Smooth muscle cell (in vitro differentiated cells): Measurements from ENCODE around the gene INO80D. TPM values are rescaled to one million over a fixed set of nuclear protein-coding genes. Genes with fewer than 3 reads are reported as not detected.
"Not testable (repeated sequence)": the region's sequence is repeated elsewhere in the genome, so short reads cannot be mapped to it uniquely, and the experiment has no call there.

Experiments
- DNase-seq: peaks from one replicate; lab custom pipeline; 2025; ENCODE audit not compliant: unreplicated experiment; lab: John Stamatoyannopoulos, UW
- H2AFZ ChIP-seq: fragments of 200-600 bp; sonication (generic); 2 replicates; pipeline ENCODE4 v1.6.0; 2016; ENCODE audit warnings: antibody characterized with exemption, low read depth, mild to moderate bottlenecking
- H3F3A ChIP-seq: fragments of 200-600 bp; sonication (generic); 2 replicates; pipeline ENCODE4 v1.6.0; 2017; ENCODE audit warnings: antibody characterized with exemption, low read depth
- H3K27ac ChIP-seq: fragments of 200-600 bp; sonication (generic); 2 replicates; pipeline ENCODE4 v1.5.1; 2016; ENCODE audit warnings: low read depth, mild to moderate bottlenecking
- H3K27me3 ChIP-seq: fragments of 200-600 bp; sonication (generic); 2 replicates; pipeline ENCODE4 v1.6.1; 2016; ENCODE audit warnings: low read depth, mild to moderate bottlenecking
- H3K36me3 ChIP-seq: fragments of 200-600 bp; sonication (generic); 2 replicates; pipeline ENCODE4 v1.5.1; 2016; ENCODE audit warnings: low read depth
- H3K4me1 ChIP-seq: fragments of 200-600 bp; sonication (generic); 2 replicates; pipeline ENCODE4 v1.5.1; 2016; ENCODE audit warnings: low read depth
- H3K4me2 ChIP-seq: fragments of 200-600 bp; sonication (generic); 2 replicates; pipeline ENCODE4 v1.6.0; 2016; ENCODE audit warnings: mild to moderate bottlenecking
- H3K4me3 ChIP-seq: fragments of 200-600 bp; sonication (generic); 2 replicates; pipeline ENCODE4 v1.5.1; 2016; ENCODE audit warnings: mild to moderate bottlenecking
- H3K79me2 ChIP-seq: fragments of 200-600 bp; sonication (generic); 2 replicates; pipeline ENCODE4 v1.6.0; 2016; ENCODE audit warnings: low read depth, mild to moderate bottlenecking
- H3K9ac ChIP-seq: fragments of 200-600 bp; sonication (generic); 2 replicates; pipeline ENCODE4 v1.6.0; 2016; ENCODE audit warnings: low read depth
- H3K9me3 ChIP-seq: fragments of 200-600 bp; sonication (generic); replicated peaks from 2 replicates; pipeline ENCODE4 v1.5.1; 2016; ENCODE audit warnings: low read depth
- H4K20me1 ChIP-seq: fragments of 200-600 bp; sonication (generic); 2 replicates; pipeline ENCODE4 v1.6.0; 2016; ENCODE audit warnings: low read depth
- WGBS: methylation state at CpG from one replicate; pipeline ENCODE4 v1.1.7; 2016; ENCODE audit warnings: low lambda C conversion rate; 5-methylcytosine and 5-hydroxymethylcytosine counted together
- polyA plus RNA-seq: library from polyadenylated mRNA; unstranded; fragments of >200 nt; fragmentation: Nextera tagmentation; extraction: Ambion mirVana; gene quantifications from 2 replicates; pipeline ENCODE4 v1.2.1, GENCODE V29; 2016
- total RNA-seq: library from RNA; depleted of rRNA; stranded (reverse); fragments of >200 nt; gene quantifications from 2 replicates; pipeline ENCODE4 v1.2.3, GENCODE V29; 2014
- TF ChIP-seq, protein P1 (sequence below): fragments of 200-600 bp; sonication (generic); IDR thresholded peaks from 2 replicates; pipeline ENCODE4 v1.5.1; 2017; ENCODE audit warnings: borderline replicate concordance, mild to moderate bottlenecking, antibody characterized with exemption; ENCODE audit not compliant: insufficient read depth, poor library complexity, severe bottlenecking

INO80D gene
- total and polyA plus RNA-seq, 2 experiments from 2014 or later, result 1.4 to 9.1 TPM

- Histone ChIP-seq H3F3A (no peaks in the 10 kb centered on the region), H3K4me2 (no peak overlapping the region), H2AFZ (no peak overlapping the region), H3K27me3 (no peaks in the 10 kb centered on the region), H3K9ac (no peak overlapping the region), H3K4me3 (no peak overlapping the region), H3K4me1 (no peaks in the 10 kb centered on the region), H4K20me1 (no peaks in the 10 kb centered on the region), H3K27ac (no peak overlapping the region), H3K79me2 (no peaks in the 10 kb centered on the region), H3K36me3 (no peaks in the 10 kb centered on the region), H3K9me3 (no peaks in the 10 kb centered on the region)
- DNase-seq, result no peak
- TF ChIP-seq, protein P1, sequence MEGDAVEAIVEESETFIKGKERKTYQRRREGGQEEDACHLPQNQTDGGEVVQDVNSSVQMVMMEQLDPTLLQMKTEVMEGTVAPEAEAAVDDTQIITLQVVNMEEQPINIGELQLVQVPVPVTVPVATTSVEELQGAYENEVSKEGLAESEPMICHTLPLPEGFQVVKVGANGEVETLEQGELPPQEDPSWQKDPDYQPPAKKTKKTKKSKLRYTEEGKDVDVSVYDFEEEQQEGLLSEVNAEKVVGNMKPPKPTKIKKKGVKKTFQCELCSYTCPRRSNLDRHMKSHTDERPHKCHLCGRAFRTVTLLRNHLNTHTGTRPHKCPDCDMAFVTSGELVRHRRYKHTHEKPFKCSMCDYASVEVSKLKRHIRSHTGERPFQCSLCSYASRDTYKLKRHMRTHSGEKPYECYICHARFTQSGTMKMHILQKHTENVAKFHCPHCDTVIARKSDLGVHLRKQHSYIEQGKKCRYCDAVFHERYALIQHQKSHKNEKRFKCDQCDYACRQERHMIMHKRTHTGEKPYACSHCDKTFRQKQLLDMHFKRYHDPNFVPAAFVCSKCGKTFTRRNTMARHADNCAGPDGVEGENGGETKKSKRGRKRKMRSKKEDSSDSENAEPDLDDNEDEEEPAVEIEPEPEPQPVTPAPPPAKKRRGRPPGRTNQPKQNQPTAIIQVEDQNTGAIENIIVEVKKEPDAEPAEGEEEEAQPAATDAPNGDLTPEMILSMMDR, result no peak
- WGBS, result 84% methylated on average over 6 of the region's 6 CpGs
Observed at GRCh38 chr2:205988274-205988673, 97.7 kb downstream of the INO80D start.

DNA sequence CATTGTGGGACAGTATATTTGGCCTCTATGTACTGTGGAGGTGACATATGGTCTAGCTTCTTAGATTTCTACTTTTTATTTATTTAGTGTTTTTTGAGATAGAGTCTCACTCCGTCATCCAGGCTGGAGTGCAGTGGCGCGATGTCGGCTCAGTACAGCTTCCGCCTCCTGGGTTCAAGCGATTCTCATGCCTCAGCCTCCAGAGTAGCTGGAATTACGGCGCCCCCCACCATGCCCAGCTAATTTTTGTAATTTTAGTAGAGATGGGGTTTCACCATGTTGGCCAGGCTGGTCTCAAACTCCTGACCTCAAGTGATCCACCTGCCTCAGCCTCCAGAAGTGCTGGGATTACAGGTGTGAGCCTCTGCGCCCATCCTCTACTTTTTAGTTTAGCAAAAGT, 99.6 kb downstream of the INO80D start:
- H3K4me1 ChIP-seq, H4K20me1 ChIP-seq, H3K27ac ChIP-seq, H3K36me3 ChIP-seq, H3K4me3 ChIP-seq, H3K9me3 ChIP-seq, H2AFZ ChIP-seq, DNase-seq, H3K4me2 ChIP-seq, H3K79me2 ChIP-seq, H3K27me3 ChIP-seq, H3F3A ChIP-seq, H3K9ac ChIP-seq: not testable (repeated sequence)
- 98% methylated on average over 9 of the region's 9 CpGs for WGBS

DNA sequence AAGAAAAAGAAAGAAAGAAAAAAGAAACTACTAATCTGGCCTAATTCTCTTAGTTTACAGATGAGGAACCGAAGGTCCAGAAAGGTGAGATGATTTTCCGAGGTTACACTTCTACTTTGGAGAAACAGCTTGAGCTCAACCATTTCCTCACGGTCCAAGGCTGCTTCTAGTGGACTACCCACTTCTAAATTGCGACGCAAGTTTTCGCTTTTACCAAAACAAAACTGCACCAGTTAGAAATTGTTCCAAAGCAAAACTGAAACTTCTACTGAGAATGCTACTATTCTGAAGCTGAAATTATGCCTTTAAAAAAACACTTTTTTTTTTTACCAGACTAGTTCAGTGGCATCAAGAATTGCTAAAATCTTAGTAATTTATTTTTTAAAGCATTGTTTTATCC, 101.6 kb downstream of the INO80D start:
- H3K79me2 ChIP-seq, result no peaks in the 10 kb centered on the region
- no peak overlapping the region for H3K9ac ChIP-seq
- H3K4me1 ChIP-seq, result no peaks in the 10 kb centered on the region
- H4K20me1 ChIP-seq, result no peaks in the 10 kb centered on the region
- no peak overlapping the region for H2AFZ ChIP-seq
- no peak overlapping the region for H3K4me3 ChIP-seq
- H3K9me3 ChIP-seq, result no peaks in the 10 kb centered on the region
- no peak for DNase-seq
- TF ChIP-seq, protein P1, result no peak
- H3K27ac ChIP-seq, result no peak overlapping the region
- H3K36me3 ChIP-seq, result no peaks in the 10 kb centered on the region
- no peaks in the 10 kb centered on the region for H3F3A ChIP-seq
- WGBS, result 97% methylated on average over 6 of the region's 6 CpGs
- no peaks in the 10 kb centered on the region for H3K27me3 ChIP-seq
- H3K4me2 ChIP-seq, result no peak overlapping the region

GRCh38 chr2:205982776-205983327, 103.1 kb downstream of the INO80D start:
- H3K9me3 ChIP-seq, result no peaks in the 10 kb centered on the region
- no peak overlapping the region for H3K9ac ChIP-seq
- no peaks in the 10 kb centered on the region for H3K4me1 ChIP-seq
- no peaks in the 10 kb centered on the region for H3K27me3 ChIP-seq
- no peaks in the 10 kb centered on the region for H3K79me2 ChIP-seq
- H2AFZ ChIP-seq, result no peak overlapping the region
- no peaks in the 10 kb centered on the region for H3F3A ChIP-seq
- H3K4me3 ChIP-seq, result no peak overlapping the region
- H3K27ac ChIP-seq, result no peak overlapping the region
- H3K36me3 ChIP-seq, result no peaks in the 10 kb centered on the region
- WGBS, result 88% methylated on average over 5 of the region's 5 CpGs
- TF ChIP-seq, protein P1, result no peak
- H3K4me2 ChIP-seq, result no peak overlapping the region
- no peak for DNase-seq
- no peaks in the 10 kb centered on the region for H4K20me1 ChIP-seq

DNA sequence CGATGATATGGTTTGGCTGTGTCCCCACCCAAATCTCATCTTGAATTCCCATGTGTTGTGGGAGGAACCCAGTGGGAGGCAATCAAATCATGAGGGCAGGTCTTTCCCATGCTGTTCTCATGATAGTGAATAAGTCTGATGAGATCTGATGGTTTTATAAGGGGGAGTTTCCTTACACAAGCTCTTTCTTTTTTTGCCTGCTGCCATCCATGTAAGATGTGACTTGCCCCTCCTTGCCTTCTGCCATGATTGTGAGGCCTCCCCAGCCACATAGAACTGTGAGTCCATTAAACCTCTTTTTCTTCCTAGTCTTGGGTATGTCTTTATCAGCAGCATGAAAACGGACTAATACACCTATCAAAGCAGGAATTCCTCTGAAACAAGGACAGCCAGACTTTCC, 107.2 kb downstream of the INO80D start:
- not testable (repeated sequence) for H3K4me1 ChIP-seq, H3K79me2 ChIP-seq, H3K4me2 ChIP-seq, H3F3A ChIP-seq, H3K9ac ChIP-seq, H4K20me1 ChIP-seq, H3K4me3 ChIP-seq, H3K27me3 ChIP-seq, DNase-seq, H3K36me3 ChIP-seq, H2AFZ ChIP-seq, H3K9me3 ChIP-seq, H3K27ac ChIP-seq
- 94% methylated on average over 2 of the region's 2 CpGs for WGBS

DNA sequence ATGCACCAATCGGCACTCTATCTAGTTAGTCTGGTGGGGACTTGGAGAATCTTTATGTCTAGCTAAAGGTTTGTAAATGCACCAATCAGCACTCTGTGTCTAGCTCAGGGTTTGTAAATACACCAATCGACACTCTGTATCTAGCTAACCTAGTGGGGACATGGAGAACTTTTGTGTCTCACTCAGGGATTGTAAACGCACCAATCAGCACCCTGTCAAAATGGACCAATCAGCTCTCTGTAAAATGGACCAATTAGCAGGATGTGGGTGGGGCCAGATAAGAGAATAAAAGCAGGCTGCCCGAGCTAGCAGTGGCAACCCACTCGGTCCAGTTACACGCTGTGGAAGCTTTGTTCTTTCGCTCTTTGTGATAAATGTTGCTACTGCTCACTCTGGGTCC, 108.3 kb downstream of the INO80D start:
- not testable (repeated sequence) for H3K79me2 ChIP-seq, H3F3A ChIP-seq, H3K9ac ChIP-seq, H3K4me2 ChIP-seq, H4K20me1 ChIP-seq, H3K36me3 ChIP-seq, H3K27me3 ChIP-seq, DNase-seq, H3K4me1 ChIP-seq, H2AFZ ChIP-seq, H3K27ac ChIP-seq, H3K9me3 ChIP-seq, H3K4me3 ChIP-seq
- 86% methylated on average over 7 of the region's 7 CpGs for WGBS
